Stomach (tissue), 9 donors: Measurements from ENCODE around the gene ITFG2. TPM values are rescaled to one million over a fixed set of nuclear protein-coding genes. Genes with fewer than 3 reads are reported as not detected.
A peak's percentile ranks its signal among the peaks of the same experiment; 100 is the strongest.

Experiments
- DNase-seq, 2 donors: peaks; one replicate each; pipeline versions ENCODE4 v3.0.0 to v3.0.0-alpha.2; 2013 to 2019
- H3K27ac ChIP-seq, 5 donors: fragments of 200-600 bp in 4 of 5; sonication (generic) in 4 of 5; one replicate each; pipeline ENCODE4 v1.5.1; 2013 to 2019; ENCODE audit warnings: mild to moderate bottlenecking in 1 of 5, moderate library complexity in 1 of 5
- H3K27me3 ChIP-seq, 3 donors: fragments of 200-600 bp; sonication (generic); one replicate each; pipeline ENCODE4 v1.5.1; 2017 to 2019; ENCODE audit warnings: mixed run types in 1 of 3
- H3K36me3 ChIP-seq, 4 donors: fragments of 200-600 bp; sonication (generic); 1 replicate in 3 of 4; 2 replicates in 1 of 4; pipeline ENCODE4 v1.5.1; 2016 to 2019
- H3K4me1 ChIP-seq, 4 donors: fragments of 200-600 bp; sonication (generic); one replicate each; pipeline ENCODE4 v1.5.1; 2016 to 2019
- H3K4me3 ChIP-seq, 4 donors: fragments of 200-600 bp; sonication (generic) in 3 of 4; one replicate each; pipeline ENCODE4 v1.5.1; 2016 to 2019; ENCODE audit warnings: mild to moderate bottlenecking in 1 of 4
- H3K9me3 ChIP-seq, 4 donors: fragments of 200-600 bp; sonication (generic); one replicate each; pipeline ENCODE4 v1.5.1; 2016 to 2019
- CTCF ChIP-seq, 7 experiments: fragments of 450-650 bp in 4 of 7; fragments of 200-600 bp in 3 of 7; sonication (generic) in 3 of 7; IDR thresholded peaks; one replicate each; pipeline ENCODE4 v1.5.1; 2016 to 2019; ENCODE audit warnings: antibody characterized with exemption in 7 of 7, control low read depth in 2 of 7, mild to moderate bottlenecking in 1 of 7
- EP300 ChIP-seq: sonication (generic); formaldehyde crosslinking; IDR thresholded peaks from one replicate; pipeline ENCODE4 v1.6.1; 2017; ENCODE audit warnings: antibody characterized with exemption
- POLR2A ChIP-seq, 4 donors: fragments of 450-650 bp; IDR thresholded peaks; one replicate each; pipeline ENCODE4 v1.6.1; 2016; ENCODE audit warnings: antibody characterized with exemption in 4 of 4, control low read depth in 2 of 4, mild to moderate bottlenecking in 1 of 4, moderate library complexity in 1 of 4
- POLR2AphosphoS5 ChIP-seq, 3 donors: sonication (generic); formaldehyde crosslinking; IDR thresholded peaks; one replicate each; pipeline ENCODE4 v1.6.1; 2016; ENCODE audit warnings: antibody characterized with exemption in 3 of 3
- WGBS, 5 donors: extraction: QIAGEN DNeasy Blood & Tissue Kit in 3 of 5; methylation state at CpG; one replicate each; pipeline versions ENCODE4 v1.1.5 to v1.1.7; 2013 to 2018; 5-methylcytosine and 5-hydroxymethylcytosine counted together
- intact Hi-C: fragments of 100-400 bp; cut with DNase I; formaldehyde crosslinking; loops from one replicate; pipeline ENCODE4 v1.15.1; 2023; ENCODE audit warnings: low total_unique reads
- polyA plus RNA-seq, 3 donors: library from polyadenylated mRNA; stranded (reverse); fragments of 200-250 nt; gene quantifications; one replicate each; pipeline ENCODE4 v1.2.3, GENCODE V29; 2013
- total RNA-seq, 5 donors: library from RNA; depleted of rRNA; stranded (reverse); fragments of >200 nt; gene quantifications; one replicate each; pipeline versions ENCODE4 v1.1.0 to v1.2.3, GENCODE V29; 2014 to 2016
- donor health status: healthy with polysubstance abuse.
- donor health status: Bipolar disorder and iron deficiency.
- donor health status: healthy.

The ITFG2 gene
- total and polyA plus RNA-seq, 8 donors: 14.9 to 208 (median 46.4) TPM

- no peak overlapping the region for H3K4me3 ChIP-seq
- WGBS, 5 donors: 83 to 94% (median 91%) methylated on average over 6 of the region's 6 CpGs
- H3K4me1 ChIP-seq: peaks cover 3 to 36% (median 16%) of the 10 kb centered on the region in 4 donors
- no peaks in the 10 kb centered on the region for H3K27me3 ChIP-seq
- intact Hi-C loops: no loop called here
- no peaks in the 10 kb centered on the region for H3K9me3 ChIP-seq
- H3K36me3 ChIP-seq: peaks cover 30 to 45% (median 40%) of the 10 kb centered on the region in 4 donors
- DNase-seq: no peak
- H3K27ac ChIP-seq: no peak overlapping the region
- no peak for TF ChIP-seq POLR2AphosphoS5 (IDR thresholded peaks at IDR 0.05)
- no peak for TF ChIP-seq EP300
- no peak for TF ChIP-seq CTCF (IDR thresholded peaks at IDR 0.05)
- TF ChIP-seq POLR2A (IDR thresholded peaks at IDR 0.05): no peak
Observed at GRCh38 chr12:2806700-2807099, 5.8 kb upstream of the ITFG2 start.

GRCh38 chr12:2811801-2812200, 667 bp upstream of the ITFG2 start:
- no peaks in the 10 kb centered on the region for H3K27me3 ChIP-seq
- WGBS, 5 donors: 40 to 62% (median 49%) methylated on average over 5 of the region's 5 CpGs
- peak overlapping the region; percentile 63 to 76 (median 71) for H3K4me3 ChIP-seq
- H3K36me3 ChIP-seq: peaks cover 0 to 19% (median 14%) of the 10 kb centered on the region in 4 donors
- TF ChIP-seq POLR2A (IDR thresholded peaks at IDR 0.05): no peak
- H3K27ac ChIP-seq: peak overlapping the region; percentile 18 to 97 (median 94)
- peak in 1 of 2 donors; percentile 65 for DNase-seq
- peaks cover 6 to 32% (median 25%) of the 10 kb centered on the region in 4 donors for H3K4me1 ChIP-seq
- intact Hi-C loops: no loop called here
- no peaks in the 10 kb centered on the region for H3K9me3 ChIP-seq

GRCh38 chr12:2813214-2814185, 1.0 kb downstream of the ITFG2 start:
- H3K4me3 ChIP-seq: peak overlapping the region; percentile 63 to 76 (median 71)
- H3K9me3 ChIP-seq: no peaks in the 10 kb centered on the region
- DNase-seq: peak in 1 of 2 donors; percentile 82
- peaks cover 6 to 32% (median 25%) of the 10 kb centered on the region in 4 donors for H3K4me1 ChIP-seq
- peaks cover 10 to 36% (median 29%) of the 10 kb centered on the region in 4 donors for H3K36me3 ChIP-seq
- 13 to 17% (median 15%) methylated on average over 10 of the region's 10 CpGs for WGBS, 5 donors
- H3K27me3 ChIP-seq: no peaks in the 10 kb centered on the region
- TF ChIP-seq POLR2A (IDR thresholded peaks at IDR 0.05): no peak
- TF ChIP-seq POLR2AphosphoS5 (IDR thresholded peaks at IDR 0.05): no peak
- TF ChIP-seq CTCF (IDR thresholded peaks at IDR 0.05): peak in 5 of 7 experiments; percentile 36 to 54 (median 45)
- no peak for TF ChIP-seq EP300
- intact Hi-C loops: no loop called here
- H3K27ac ChIP-seq: peak overlapping the region; percentile 87 to 97 (median 94)

- intact Hi-C loops: no loop called here
- TF ChIP-seq CTCF (IDR thresholded peaks at IDR 0.05): no peak
- no peak for TF ChIP-seq POLR2A (IDR thresholded peaks at IDR 0.05)
- TF ChIP-seq EP300: no peak
- WGBS, 5 donors: 93 to 98% (median 95%) methylated on average over 15 of the region's 15 CpGs
- Histone ChIP-seq H3K36me3 (peaks cover 57 to 98% (median 92%) of the 10 kb centered on the region in 4 donors), H3K27ac (no peak overlapping the region), H3K9me3 (no peaks in the 10 kb centered on the region), H3K4me1 (peaks cover 0 to 7% (median 3%) of the 10 kb centered on the region in 4 donors), H3K27me3 (no peaks in the 10 kb centered on the region), H3K4me3 (no peak overlapping the region)
- no peak for DNase-seq
Observed at GRCh38 chr12:2819810-2820209, 7.3 kb downstream of the ITFG2 start.
